Measurements from ENCODE around the gene THUMPD3. TPM values are rescaled to one million over a fixed set of nuclear protein-coding genes. Genes with fewer than 3 reads are reported as not detected.

Gene THUMPD3
- total RNA-seq, 1 experiment from 2014 or later: 58.4 TPM

DNA sequence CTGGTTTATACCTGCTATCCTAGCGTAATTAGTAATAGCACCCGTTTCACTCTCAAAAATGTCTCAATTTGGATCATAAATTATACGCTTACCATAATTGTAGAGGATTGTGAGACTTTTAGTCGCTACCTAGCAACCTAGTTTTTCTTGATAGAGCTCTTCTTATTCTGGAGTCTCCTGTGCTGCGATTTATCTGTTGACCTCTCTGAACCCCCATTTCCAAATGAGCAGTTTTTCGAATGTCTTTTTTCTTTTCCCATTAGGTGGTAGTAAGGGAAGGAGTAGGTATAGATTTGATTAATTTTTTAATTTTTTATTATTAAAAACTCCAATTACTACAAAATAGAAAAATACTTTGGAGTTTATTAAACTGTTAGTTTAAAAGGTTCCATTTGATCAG lies 45.2 kb downstream of the THUMPD3 start:
- peaks cover 4 to 20% (median 16%) of the 10 kb centered on the region in 3 experiments; a peak in 5 of 7 replicates for H3K36me3 Mint-ChIP-seq (ENCODE audit: insufficient read depth in 1 of 3, low read depth in 3 of 3)
- H3K27me3 Mint-ChIP-seq (ENCODE audit: low read depth): no peaks in the 10 kb centered on the region
- no CpG with 5 or more reads among the region's 6 CpGs for WGBS (ENCODE audit: extremely low coverage, insufficient read length, low lambda C conversion rate)

More for the DNA sequence above, 45.2 kb downstream of the THUMPD3 start:
- TF ChIP-seq, protein P1, sequence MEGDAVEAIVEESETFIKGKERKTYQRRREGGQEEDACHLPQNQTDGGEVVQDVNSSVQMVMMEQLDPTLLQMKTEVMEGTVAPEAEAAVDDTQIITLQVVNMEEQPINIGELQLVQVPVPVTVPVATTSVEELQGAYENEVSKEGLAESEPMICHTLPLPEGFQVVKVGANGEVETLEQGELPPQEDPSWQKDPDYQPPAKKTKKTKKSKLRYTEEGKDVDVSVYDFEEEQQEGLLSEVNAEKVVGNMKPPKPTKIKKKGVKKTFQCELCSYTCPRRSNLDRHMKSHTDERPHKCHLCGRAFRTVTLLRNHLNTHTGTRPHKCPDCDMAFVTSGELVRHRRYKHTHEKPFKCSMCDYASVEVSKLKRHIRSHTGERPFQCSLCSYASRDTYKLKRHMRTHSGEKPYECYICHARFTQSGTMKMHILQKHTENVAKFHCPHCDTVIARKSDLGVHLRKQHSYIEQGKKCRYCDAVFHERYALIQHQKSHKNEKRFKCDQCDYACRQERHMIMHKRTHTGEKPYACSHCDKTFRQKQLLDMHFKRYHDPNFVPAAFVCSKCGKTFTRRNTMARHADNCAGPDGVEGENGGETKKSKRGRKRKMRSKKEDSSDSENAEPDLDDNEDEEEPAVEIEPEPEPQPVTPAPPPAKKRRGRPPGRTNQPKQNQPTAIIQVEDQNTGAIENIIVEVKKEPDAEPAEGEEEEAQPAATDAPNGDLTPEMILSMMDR (conservative IDR thresholded peaks at IDR 0.05): no peak
- no peak overlapping the region for H3K14ac ChIP-seq (ENCODE audit: insufficient read depth, low read length)
- H3K4me2 ChIP-seq (ENCODE audit: insufficient read depth, insufficient read length, low read length): no peak overlapping the region
- peaks cover 76% of the 10 kb centered on the region for H3K79me2 ChIP-seq (ENCODE audit: insufficient read depth, low read length)
- no peak overlapping the region for H4K8ac ChIP-seq (replicated peaks; ENCODE audit: insufficient read length, low read depth, low read length)
- no peak overlapping the region for H3K18ac ChIP-seq (ENCODE audit: insufficient read length, low read depth, low read length)
- H2BK20ac ChIP-seq (ENCODE audit: low read depth, low read length, poor library complexity, severe bottlenecking): no peak overlapping the region
- no peaks in the 10 kb centered on the region for H3K79me1 ChIP-seq (ENCODE audit: insufficient read depth, low read depth, low read length, poor library complexity, severe bottlenecking)
- no peak overlapping the region for H2AFZ ChIP-seq (ENCODE audit: low read length)
- no peak overlapping the region for H3T11ph ChIP-seq (ENCODE audit: low read length)
- H3K56ac ChIP-seq (ENCODE audit: insufficient read length, low read depth, low read length): no peak overlapping the region
- no peaks in the 10 kb centered on the region for H4K20me1 ChIP-seq (ENCODE audit: control insufficient read depth, insufficient read depth, insufficient read length)
- no peak overlapping the region for H3K4ac ChIP-seq (ENCODE audit: low read depth, low read length)
- no peak overlapping the region for H2BK15ac ChIP-seq (ENCODE audit: low read depth, low read length)
- no peak overlapping the region for H2BK12ac ChIP-seq (ENCODE audit: insufficient read length, low read depth, low read length)
- no peak overlapping the region for H2BK5ac ChIP-seq (ENCODE audit: insufficient read length, low read length)
- H2BK120ac ChIP-seq (ENCODE audit: low read depth, low read length, poor library complexity, severe bottlenecking): no peak overlapping the region
- peaks cover 34 to 47% of the 10 kb centered on the region in 2 experiments for H3K4me1 Mint-ChIP-seq
- H3K27ac Mint-ChIP-seq: no peak overlapping the region
- H3K23me2 ChIP-seq (ENCODE audit: insufficient read length, low read depth, low read length, poor library complexity, severe bottlenecking): no peaks in the 10 kb centered on the region
- peaks cover 0 to 6% of the 10 kb centered on the region in 2 experiments; a peak in 3 of 5 replicates for H3K9me3 Mint-ChIP-seq
- no peak overlapping the region for H4K5ac ChIP-seq (ENCODE audit: insufficient read length, low read depth, low read length)
- H3K9me3 ChIP-seq (ENCODE audit: control insufficient read depth, low read depth, low read length): no peaks in the 10 kb centered on the region
- DNase-seq: no peak
- no peak overlapping the region for H3K23ac ChIP-seq (ENCODE audit: insufficient read length, low read depth, low read length)
- no peaks in the 10 kb centered on the region; the same call in none of the 2 replicates for H3K4me1 ChIP-seq (ENCODE audit: insufficient read depth, low read length)
- H3K9ac ChIP-seq (ENCODE audit: extremely low read depth, insufficient read length, low read length): no peak overlapping the region
- H3K4me3 Mint-ChIP-seq: no peak overlapping the region
- H4K91ac ChIP-seq (ENCODE audit: insufficient read length, low read depth, low read length): no peak overlapping the region
- H3K27ac ChIP-seq (ENCODE audit: insufficient read length, low read depth, low read length): no peak overlapping the region
- no peak overlapping the region for H2AK5ac ChIP-seq (ENCODE audit: insufficient read length, low read length)
- no peaks in the 10 kb centered on the region for H3K27me3 ChIP-seq (ENCODE audit: insufficient read depth, low read length)
